Midbrain (tissue), 1 donor: Measurements from ENCODE around the gene COL1A2.

ENCODE experiments used
- DNase-seq: peaks from one replicate; lab custom pipeline; 2025; lab: John Stamatoyannopoulos, UW

The COL1A2 gene

DNA sequence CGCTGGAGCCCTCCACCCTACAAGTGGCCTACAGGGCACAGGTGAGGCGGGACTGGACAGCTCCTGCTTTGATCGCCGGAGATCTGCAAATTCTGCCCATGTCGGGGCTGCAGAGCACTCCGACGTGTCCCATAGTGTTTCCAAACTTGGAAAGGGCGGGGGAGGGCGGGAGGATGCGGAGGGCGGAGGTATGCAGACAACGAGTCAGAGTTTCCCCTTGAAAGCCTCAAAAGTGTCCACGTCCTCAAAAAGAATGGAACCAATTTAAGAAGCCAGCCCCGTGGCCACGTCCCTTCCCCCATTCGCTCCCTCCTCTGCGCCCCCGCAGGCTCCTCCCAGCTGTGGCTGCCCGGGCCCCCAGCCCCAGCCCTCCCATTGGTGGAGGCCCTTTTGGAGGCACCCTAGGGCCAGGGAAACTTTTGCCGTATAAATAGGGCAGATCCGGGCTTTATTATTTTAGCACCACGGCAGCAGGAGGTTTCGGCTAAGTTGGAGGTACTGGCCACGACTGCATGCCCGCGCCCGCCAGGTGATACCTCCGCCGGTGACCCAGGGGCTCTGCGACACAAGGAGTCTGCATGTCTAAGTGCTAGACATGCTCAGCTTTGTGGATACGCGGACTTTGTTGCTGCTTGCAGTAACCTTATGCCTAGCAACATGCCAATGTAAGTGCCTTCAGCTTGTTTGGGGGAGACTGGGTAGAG lies at the start of gene COL1A2:
COL1A2 (plus strand) TSS at position 459 of the 704 bp plus-strand sequence; CDS start at position 596, 137 bp downstream.
- DNase-seq = no peak

DNA sequence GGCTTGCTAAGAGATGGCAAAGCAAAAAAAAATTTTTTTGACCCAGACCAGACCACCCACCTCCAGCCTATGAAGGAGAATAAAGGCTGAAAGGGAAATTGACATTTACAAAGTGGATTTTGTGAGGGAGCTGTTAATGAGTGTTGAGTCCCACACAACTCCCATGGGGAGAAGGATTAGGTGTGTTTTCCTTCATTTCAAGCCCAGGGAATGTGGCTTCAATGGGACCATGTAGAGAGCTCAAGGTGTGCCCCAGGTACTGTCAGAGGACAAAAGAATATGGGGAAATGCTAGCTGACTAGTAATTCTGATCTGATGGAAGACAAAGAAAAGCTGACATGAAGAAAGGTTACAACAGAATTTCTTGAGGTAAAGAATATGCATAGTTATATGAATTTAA lies 48.8 kb upstream of the COL1A2 start:
- no peak for DNase-seq

DNA sequence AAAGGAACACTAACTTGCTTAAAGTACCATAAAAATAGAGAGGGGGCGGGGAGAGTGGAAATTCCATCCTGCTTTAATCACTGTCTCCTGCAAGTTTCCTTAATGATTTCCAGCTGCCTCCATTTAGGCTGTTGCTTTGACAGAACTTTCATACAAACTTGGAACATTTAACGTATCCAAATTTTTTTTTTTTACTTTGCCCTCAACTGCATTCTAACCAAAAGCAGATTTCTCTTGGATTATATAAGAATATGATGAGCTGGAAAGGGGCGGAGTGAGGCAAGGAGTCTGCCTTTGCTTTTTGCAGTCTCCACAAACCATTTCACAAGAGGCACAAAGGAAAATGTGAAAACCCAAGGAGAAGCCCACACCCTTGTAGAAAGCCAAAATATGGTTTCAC lies 46.6 kb upstream of the COL1A2 start:
- DNase-seq = no peak

DNA sequence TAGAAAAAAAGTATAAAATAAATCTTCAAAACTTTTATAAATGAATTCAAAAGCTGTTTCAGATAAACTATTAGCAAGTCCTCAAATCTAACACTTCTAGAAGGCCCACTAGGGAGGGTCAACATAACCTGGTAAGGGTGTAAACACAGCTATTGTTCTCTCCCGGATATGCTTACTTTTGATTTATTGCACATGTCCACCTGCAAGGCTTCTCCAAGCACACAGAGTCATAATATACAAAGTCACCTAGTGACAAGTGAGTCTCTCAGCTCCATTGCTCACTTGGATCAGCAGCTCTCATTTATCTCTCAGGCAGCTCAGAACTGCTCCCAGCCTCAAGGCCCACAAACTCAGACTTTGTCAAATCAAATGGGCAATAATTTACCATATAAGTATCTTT lies 44.0 kb upstream of the COL1A2 start:
- no peak for DNase-seq

DNA sequence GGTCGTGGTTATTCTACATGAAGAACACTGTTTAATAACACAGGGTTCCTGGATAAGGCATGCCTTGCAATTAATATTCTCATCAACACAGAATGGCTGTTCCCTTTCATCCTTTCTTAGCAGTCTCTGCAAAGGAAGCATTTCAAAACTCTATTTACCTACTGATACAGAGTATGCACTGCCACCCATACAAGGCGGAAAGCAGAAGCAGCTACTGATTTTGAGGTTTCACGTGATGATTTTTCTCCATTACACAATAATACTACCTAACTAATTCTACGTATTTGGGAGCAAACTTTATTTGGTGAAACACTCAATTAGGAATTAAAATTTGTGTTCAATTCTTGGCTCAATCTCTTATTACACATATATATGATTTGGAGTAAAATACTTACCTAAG lies 43.0 kb upstream of the COL1A2 start:
- no peak for DNase-seq

DNA sequence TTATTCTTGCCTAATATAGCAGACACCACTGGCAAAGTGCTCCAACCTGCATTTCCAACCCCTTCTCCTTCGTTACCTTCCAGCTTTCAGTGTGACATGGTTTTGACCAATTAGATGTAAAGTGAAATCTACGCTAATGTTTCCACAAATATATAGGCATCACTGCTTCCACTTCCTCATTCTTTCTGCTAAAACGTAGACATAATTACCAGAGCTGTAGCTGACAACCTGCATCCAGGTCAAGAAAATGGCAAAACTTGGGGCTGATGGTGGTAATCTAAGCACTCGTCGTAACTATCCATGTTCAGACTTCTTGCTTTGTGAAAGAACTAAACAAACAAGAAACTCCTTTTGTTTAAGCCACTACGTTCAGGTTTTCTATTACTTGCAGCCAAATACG lies 41.8 kb upstream of the COL1A2 start:
- DNase-seq = no peak

DNA sequence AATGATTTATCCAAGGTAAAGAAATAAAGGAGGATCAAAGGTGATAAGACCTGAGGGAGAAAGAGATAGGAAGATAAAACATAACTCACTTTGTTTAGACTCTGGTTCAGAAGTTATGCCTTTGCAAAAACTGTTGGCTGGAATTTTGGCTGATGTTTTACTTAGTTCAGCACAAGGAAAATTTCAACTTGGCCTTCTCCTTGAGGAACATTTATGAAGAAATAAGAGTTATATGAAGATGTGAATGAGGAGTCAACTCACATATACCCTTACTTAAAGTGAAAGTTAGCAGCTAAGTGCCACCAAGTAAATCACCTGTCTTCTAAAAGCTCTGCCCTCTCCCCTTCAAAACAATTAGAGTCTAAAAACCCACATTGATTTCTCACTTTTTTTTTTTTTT lies 39.7 kb upstream of the COL1A2 start:
- no peak for DNase-seq

DNA sequence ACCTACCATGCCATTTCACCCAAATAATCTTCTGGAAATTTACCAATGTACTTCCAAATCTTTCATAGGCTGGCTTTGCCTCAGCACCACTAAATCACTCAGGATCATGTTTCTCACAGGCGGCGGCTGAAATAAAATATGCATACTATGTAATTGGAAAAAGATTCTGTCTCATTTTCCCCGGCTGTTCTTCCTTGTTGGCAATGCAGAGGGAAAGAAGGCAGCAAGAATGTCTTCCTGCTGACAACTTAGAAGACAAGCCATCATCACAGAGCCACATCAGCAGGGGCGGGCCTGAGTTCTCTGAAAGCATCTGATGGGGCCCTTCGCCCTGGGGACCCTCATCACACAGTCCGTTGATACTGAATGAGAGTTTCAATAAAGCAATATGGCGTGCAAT lies 39.2 kb upstream of the COL1A2 start:
- no peak for DNase-seq

DNA sequence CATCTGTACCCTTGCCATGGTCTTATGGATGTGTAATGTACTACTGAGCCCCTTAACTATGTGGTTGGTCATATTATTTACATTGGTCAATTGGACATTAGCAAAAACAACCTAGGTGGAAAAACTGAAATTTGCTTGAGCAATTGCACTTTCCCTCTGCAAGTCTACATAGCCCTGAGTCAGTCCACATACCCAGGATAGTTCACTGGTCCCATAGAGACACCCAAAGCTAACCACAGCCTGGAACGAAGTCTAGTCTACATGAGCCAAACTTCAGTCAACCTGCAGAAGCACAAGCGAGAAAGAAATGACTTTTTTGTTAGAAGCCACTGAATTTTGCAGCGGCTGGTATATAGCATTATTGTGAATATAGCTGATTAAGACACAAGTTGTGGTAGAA lies 37.6 kb upstream of the COL1A2 start:
- no peak for DNase-seq

DNA sequence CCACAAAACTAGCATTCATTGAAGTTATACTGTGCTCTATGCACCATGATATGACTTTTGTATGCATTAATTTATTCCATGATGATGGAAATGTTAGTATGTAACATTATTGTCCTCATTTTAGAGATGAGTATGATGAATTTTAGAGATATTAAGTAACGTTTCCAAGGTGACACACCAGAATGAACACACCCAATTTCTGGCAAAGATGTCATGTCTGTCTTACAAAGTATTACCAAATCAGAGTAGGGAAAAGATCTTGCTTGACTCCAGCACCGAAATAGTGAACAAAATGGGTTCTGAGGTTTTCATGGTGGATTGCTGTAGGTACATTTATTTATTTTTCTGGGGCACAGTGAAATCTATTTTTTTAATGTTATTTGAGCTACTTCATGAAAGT lies 33.8 kb upstream of the COL1A2 start:
- no peak for DNase-seq

DNA sequence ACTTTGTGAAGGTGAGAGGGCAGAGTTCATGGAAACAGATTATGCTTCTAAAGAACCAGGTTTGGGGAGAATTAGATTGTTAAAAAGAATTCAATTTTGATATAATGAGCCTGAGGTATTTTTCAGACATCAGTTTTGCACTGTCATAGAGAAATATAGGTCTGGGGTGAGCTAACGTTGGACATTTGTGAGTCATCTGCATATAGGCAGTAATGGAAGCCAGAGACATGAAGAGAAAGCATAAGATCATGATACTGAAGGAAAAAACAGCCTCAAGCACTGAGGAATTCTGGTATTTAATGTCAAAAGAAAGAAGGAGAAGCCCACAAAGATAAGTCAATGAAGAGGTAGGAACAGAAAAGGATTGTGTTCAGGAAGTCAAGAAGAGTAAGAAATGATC lies 32.4 kb upstream of the COL1A2 start:
- no peak for DNase-seq

DNA sequence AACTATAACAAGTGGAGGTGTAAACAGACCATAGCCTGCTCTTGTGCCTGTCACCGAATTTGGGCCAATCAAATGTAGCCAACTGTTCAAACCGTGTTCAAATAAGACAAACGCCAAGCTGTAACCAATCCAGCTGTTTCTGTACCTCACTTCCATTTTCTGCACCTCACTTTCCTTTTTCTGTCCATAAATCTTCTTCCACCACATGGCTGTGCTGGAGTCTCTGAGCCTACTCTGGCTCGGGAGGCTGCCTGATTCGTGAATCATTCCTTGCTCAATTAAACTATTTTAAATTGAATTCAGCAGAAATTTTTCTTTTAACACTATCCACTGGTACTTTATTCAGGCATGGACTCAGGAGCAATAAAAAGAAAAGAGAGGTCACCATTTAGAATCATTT lies 29.9 kb upstream of the COL1A2 start:
- DNase-seq = no peak

DNA sequence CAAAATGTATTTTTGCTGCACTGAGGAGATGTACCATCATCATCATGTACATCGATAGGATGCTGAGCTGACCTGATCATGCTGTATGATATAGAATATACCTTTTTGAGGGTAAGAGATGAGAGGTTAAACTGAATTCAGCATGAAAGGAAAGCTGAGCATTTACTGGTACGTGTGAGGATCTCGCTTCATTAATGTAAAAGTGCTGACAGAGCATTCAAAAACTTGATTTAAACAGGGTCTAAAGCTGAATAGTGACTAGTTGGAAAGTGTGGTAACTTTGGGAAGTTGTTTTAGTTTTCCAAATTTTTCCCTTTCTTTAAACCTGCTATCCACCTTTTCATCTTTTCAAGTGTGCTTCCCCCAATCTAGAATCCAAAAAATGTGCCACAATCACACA lies 28.5 kb upstream of the COL1A2 start:
- DNase-seq = no peak

DNA sequence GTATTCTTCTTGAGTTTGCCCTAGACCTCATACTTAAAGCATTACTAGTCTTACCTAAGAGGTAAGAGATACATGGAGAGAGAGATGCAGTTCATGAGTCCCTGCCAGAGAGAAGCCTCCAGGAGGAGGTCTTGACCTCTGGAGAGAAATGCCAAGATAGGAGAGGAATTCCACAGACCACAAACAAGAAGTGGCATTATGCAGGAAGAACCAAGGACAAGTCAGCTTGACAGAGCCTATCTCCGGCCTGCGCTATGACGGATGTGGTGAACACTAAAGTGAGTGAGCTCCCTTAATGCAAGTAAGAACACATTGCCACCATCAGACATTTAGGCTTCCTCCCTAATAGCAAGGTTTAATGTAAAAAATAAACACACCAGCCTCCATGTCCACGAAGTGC lies 27.9 kb upstream of the COL1A2 start:
- no peak for DNase-seq

DNA sequence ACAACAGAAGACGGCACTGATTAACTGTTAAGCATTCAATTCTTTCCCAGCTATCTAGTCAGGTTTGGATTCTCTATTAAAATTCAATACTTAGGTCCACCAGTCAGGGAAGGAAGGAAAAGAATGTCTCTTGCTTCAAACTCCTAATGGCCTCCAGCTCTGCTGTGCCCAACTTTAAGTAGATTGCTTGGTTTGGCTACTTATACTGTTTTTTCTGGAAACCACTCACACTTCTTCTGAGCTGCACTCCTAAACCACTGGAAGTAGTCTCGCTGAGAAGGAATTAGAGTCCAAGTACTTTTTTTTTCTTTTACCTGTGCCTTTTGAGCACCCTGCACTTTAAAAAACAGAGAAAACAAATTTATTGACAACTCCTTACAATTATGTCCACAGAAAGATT lies 26.7 kb upstream of the COL1A2 start:
- DNase-seq = no peak

DNA sequence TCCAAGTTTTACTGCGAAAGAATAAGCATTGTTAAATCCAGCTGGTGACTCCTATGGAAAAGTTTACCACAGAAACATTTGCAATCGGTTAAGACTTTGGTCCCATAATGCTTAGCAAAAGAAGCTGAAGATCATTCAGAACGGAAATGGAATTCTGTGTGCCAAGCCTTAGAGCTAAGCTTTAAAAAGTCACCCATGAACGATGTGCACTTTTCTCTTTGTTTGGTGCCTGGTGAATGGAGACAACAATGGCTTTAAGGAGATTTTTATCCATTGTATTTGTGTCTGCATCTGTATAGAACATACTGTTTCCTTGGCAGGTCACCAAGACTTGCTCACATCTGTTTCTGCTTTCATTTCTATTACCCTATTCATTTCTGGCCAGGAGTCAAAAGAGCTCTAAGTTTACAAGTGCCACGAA lies 26.3 kb upstream of the COL1A2 start:
- no peak for DNase-seq

DNA sequence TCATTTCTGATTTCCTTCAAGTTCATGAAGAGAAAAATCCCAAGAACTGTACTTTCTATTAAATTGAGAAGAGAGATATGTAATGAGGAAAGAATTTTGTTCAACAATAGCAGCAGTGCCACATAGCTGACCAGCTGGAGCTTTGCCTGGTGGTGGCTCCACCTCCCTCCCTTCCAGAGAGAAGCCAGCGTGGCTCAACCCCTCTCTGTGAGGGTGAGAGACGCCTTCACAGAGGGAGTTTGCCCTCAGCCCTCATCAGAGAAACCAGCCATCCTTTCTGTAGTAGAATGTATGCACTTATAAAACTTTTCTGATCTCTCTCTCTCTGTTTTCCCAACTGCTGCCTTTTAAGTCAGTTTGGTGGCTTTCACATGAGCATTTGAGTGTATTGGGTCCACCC lies 20.5 kb upstream of the COL1A2 start:
- DNase-seq = no peak

DNA sequence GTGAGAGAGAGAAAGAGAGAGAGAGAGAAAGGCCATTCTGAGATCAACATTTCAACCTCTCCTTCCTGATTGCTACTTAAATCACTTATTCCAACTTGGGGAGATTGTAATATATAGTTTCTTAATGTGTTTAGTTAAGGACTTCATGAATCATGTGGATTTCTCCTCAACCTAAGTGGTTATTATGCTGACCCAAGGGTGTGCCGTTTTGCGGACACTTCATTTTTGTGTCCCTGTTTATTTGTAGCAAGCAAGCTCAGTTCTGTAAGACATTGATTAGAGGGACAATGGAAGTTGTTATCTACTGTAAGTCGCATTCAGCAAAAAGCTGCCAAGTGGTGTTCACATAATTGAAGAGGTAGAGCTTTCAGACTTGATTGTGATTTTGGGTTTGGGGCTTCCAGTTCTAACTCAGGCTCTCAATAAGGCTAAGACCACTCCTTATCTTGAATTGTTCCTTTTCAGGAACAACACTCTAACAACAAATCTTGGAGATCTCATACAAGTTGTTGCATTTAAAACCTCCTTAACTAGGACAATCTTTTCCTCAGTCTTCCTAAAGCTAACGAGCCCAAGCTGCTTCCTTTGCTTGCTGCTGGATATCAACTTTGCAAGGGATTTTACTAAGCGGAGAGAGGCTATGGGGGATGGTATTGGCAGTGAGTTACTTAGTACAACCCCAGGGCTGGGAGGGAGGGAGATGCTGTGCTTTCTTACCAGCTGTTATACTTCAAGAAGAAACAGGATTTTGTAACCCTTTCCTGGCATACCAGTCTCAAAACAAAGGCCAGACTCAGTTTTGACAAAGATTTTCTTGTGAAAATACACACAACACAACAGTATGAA lies 19.8 kb upstream of the COL1A2 start:
- DNase-seq = no peak

DNA sequence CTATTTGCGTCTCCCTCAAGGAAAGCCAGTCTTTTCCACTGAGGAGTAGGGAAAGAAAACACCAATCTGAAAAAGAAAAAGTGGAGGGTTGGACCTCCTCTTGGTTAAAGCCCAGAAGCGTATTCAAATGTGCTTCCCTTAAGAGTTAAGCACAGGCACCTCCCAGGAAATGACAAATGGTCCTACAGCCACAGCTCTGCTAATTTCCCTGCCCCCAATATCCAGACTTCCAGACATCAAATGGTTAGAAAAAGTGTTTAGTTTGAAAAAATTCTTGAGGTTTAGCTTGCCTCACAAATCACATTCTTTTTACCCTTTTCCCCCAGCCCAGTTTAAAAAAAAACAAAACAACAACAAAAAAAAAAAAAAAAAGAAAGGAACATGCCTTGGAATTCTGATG lies 19.0 kb upstream of the COL1A2 start:
- DNase-seq = no peak

DNA sequence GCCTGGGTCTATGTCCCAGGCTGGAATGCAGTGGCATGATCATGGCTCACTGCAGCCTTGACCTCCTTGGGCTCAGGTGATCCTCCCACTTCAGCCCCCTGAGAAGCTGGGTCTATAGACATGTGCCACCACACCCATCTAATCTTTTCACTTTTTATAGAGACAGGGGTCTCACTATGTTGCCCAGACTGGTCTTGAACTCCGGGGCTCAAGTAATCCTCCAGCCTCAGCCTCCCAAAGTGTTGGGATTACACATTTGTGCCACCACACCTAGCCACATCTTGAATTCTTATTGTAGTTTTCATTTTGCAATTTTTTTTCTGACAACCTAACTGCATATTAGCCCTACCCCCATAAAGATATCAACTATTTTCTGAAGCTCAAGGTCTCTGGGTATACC lies 18.4 kb upstream of the COL1A2 start:
- no peak for DNase-seq

DNA sequence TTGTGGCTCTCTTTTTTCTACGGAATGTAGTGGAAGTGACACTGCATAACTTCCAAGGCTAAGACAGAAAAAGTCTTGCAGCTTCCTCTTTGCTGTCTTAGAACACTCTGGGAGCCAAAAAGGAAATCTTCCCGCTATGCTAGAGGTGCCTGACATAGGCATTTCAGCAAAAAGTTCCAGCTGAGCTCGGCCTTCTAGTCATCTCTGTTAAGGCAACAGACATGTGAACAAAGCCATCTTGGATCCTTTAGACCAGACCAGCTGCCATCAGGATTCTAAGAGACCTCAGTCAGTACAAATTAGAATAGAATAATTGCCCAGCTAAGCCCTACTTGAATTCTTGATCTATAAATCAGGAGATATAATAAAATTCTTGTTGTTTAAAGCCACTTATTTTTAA lies 16.3 kb upstream of the COL1A2 start:
- DNase-seq = no peak

DNA sequence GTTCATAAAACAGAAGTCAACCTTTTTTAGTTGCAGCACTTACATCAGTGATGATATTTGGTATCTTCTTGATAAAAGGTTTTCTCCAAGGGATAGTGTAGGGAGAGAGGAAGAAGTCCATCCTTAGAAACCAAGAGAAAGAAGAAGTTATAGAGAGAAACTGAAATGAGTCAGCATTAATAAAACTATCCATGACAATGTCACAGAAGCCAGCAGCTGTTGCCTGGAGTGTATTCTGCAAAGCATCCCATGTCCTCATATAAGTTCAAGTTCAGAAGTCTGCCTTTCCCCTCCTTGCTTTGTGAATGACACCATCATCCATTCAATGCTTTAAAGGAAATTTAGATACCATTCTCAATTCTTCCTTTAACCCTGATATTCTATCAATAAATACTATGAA lies 14.4 kb upstream of the COL1A2 start:
- DNase-seq = no peak

DNA sequence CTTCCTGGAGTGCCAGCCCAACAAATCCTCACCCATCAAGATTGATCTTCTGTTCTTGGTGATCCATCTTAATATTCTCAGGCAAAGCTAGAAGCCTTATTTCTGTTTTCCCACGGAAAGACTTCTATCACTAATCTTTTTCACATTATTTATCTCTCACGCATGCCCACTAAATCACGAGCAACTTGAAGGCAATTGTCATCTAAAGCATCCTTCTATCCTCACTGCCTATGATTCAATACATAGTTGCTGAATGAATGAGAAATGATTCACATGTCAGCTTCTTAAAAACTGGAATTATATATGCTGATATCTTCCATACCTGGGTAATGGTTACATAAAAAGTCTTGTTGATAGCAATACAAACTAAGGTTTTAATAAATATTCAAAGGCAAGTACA lies 12.6 kb upstream of the COL1A2 start:
- DNase-seq = no peak

DNA sequence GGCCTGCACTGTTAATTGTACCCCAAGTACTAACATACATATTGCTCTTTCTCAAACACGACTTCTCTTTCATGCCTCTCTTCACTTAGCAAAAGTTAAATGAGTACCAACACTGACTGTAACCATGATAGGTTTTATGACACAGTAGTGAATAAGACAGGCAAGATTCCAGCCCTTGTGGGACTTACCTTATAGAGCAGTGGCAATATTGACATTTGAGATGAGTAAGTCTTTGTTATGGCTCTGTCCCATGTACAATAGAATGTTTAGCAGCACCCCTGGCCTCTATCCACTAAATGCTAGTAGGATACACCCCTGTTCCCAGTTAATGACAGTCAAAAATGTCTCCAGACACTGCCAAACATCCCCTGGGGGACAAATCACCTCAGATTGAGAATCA lies 11.9 kb upstream of the COL1A2 start:
- no peak for DNase-seq
